Hepatic stellate cell (primary cell): ENCODE measurements around the gene GPR25.

ENCODE experiments used
- DNase-seq: peaks from one replicate; pipeline ENCODE4 v3.0.0; 2011; ENCODE audit warnings: low spot score

GPR25 gene

GRCh38 chr1:200872446-200873115, at the start of gene GPR25:
TSS of gene GPR25 (plus strand) at chr1:200872981. CDS start at chr1:200873038, 57 bp downstream.
- DNase-seq: no peak

GRCh38 chr1:200831091-200831490, 41.7 kb upstream of the GPR25 start:
- no peak for DNase-seq

GRCh38 chr1:200834383-200834782, 38.4 kb upstream of the GPR25 start:
- no peak for DNase-seq

DNA sequence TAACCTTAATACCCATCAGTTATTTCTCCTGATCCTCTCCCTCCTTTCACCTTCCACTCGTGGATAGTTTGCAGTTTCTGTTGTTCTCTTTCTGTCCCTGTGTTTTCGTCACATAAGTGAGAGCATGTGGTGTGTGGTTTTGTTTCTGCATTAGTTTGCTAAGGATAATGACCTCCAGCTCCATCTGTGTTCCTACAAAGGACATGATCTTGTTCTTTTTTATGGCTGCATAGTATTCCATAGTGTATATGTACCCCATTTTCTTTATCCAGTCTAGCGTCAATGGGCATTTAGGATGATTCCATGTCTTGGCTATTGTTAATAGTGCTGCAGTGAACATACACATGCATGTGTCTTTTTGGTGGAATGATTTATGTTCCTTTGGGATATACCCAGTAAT, 36.6 kb upstream of the GPR25 start:
- no peak for DNase-seq

- no peak for DNase-seq
Observed at GRCh38 chr1:200837931-200838571, 34.7 kb upstream of the GPR25 start.

DNA sequence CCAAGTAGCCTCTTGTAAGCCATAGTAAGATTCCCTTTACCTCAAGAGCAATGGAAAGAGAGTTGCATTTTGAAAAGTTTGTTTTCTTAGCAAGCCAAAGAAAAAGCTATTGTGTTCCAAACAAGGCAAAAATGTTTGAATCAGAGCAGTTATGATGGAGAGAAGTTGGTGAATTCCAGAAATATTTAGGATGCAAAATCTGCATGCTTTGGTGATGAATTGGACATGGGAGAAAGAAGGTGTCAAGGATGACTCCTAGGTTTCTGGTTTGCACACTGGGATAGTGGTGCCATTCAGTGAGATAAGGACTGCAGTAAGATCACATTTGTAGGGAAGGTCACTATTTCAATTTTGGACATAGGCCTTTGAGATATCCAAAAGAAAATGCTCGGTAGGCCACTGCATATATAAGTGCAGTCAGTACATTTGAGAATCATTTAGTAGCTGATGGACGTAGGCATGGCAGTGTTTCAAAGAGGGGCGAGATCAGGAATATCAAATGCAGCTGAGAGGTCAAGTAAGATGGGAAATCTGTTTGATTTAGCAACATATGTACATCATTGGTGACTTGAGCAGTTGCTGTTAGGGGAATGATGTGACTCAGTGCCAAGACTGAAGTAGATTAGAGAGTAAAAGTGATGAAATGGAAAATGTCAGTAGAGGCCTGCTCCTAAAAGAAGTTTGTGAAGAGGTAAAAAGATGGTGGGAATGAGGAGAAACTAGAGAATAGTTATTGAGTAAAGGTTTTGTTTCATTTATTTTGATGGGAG, 33.9 kb upstream of the GPR25 start:
- DNase-seq: no peak

DNA sequence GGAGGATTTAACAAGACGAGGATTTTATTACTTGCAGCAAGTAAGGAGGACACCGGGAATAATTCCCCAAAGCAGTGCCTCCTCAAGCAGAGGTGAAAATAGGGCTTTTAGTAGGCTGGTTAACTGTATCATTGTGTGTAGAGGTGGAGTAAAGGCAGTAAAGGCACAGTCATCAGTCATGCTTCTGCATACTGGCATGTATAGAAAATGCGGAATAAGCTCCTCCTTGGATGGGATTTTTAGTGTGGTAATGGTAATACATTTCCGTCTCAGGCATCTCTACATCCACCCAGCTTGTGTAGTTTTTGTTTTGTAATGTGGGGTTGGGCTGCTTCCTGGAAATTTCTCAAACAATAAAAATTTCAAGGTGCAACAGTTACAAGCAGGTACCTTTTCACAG, 27.4 kb upstream of the GPR25 start:
- no peak for DNase-seq

GRCh38 chr1:200846398-200846797, 26.4 kb upstream of the GPR25 start:
- no peak for DNase-seq

DNA sequence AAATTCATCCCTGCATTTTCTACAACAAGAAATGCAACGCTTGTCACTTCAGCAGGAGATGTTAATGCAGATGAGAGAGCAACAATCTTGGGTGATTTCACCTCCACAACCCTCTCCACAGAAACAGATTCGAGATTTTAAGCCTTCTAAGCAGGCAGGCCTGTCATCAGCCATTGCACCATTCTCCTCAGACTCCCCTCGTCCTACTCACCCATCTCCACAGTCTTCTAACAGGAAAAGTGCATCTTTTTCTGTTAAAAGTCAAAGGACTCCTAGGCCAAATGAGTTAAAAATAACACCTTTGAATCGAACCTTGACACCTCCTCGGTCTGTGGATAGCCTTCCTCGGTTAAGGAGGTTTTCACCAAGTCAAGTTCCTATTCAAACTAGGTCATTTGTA, 23.4 kb upstream of the GPR25 start:
- DNase-seq: no peak

DNA sequence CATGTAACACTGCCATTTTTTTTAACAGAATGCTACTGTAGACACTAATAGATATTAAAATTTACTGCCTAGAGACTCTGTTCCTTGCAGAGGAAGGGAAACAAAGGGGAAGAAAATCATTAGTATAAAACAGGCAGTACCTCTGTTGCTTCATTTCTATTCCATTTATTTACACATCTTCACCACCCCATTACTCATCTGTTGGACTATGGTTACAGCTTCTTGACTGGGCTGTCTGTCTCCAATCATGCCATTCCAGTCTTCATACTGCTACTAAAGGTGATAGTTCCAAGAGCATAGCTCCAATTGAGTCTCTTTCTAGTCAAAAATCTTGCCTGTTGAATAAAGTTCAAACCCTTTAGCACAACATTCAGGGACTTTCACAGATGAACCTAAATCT, 22.2 kb upstream of the GPR25 start:
- no peak for DNase-seq

- no peak for DNase-seq
Observed at GRCh38 chr1:200856716-200857357, 15.9 kb upstream of the GPR25 start.

DNA sequence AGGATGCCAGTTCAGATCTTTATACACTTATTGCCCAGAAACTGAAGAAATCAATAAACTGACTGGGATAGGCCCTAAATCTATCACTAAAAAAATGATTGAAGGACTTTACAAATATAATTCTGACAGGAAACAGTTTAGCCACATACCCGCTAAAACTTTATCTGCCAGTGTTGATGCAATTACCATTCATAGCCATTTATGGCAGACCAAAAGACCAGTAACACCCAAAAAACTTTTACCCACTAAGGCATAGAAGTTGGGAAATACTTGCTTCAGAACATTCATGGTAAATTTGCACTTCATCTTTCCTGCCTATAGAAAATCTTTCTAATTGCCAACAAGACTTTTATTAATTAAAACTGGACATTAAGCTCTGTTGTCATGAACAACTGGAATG, 15.0 kb upstream of the GPR25 start:
- DNase-seq: no peak

DNA sequence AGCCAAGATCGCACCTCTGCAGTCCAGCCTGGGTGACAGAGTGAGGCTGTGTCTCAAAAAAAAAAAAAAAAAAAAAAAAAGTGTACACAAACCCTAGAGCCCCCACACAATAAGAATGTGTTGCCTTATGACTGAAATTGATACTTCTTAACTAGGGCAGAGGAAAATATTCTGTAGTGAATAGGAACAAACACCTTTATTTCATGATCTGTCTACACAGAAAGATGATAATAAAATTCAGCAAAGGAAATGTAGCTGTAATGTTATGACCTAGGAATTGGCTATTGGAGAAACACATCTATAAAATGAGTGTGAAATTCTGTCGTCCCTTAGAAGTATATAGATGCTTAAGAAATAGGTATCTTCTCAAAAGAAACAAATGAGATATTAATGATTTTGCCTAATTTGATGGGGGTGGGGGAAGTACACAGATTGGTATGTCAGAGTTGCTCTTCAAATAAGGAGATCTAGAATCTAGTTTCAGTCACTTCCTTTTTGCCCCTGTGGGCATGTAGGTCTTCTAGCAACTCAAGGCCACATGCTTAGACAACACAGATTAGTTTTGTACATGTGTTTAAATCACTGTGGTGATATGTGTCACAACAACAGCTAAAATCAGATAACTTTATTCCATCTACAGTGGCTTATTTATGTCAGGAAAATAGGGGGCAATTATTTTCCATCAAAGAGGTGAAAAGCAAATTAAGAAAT, 10.7 kb upstream of the GPR25 start:
- no peak for DNase-seq

- DNase-seq: no peak
Observed at GRCh38 chr1:200862713-200863415, 9.9 kb upstream of the GPR25 start.

DNA sequence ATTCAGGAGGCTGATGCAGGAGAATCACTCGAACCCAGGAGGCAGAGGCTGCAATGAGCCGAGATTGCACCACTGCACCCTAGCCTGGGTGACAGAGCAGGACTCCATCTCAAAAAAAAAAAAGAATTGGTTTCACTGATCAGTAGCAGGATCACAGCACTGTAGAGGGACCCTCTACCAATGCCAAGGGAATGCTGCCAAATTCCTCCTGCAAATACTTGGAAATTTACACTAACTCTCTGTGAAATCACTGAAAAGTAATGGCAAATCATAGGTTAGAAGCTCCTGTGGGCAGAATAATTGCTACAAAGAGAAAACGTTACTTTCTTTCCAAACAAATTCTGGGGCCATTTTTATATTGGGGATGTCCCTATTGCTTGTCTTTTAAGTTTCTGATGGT, 6.7 kb upstream of the GPR25 start:
- DNase-seq: no peak

GRCh38 chr1:200866521-200866920, 6.3 kb upstream of the GPR25 start:
- DNase-seq: no peak

DNA sequence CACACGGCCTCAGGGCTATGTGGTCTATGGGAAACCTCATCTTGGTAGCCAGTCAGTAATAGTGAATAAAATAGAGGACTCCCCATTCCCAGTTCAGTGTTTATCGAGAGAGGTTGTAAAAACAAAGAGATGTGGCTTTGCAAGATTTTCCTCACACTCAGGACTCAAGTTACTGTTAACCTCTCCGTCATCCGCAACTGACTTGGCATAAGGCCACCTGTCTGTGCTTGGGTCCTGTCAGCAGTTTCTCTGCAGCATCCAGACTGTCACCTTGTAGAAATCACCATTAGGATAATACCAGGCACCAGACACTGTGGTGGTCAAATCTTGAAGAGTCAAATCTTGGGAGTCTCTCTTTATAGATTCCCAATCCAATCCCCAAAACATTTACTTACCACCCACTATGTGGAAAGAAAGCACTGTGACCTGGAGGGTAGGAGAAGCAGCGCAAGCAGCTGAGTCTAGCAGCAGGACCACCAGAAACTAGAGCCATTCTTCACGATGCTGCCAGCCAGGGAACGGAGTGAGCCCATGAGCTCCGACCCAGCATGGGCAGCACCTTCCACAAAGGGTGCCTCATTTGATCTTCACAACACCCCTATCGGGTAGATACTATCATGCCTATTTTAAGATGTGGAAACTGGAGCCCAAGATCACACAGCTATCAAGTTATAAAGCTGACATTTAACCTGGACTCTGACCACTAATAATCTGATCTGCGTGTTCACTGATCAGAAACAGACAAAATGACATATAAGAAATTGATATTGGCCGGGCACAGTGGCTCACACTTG, 5.6 kb upstream of the GPR25 start:
- no peak for DNase-seq

DNA sequence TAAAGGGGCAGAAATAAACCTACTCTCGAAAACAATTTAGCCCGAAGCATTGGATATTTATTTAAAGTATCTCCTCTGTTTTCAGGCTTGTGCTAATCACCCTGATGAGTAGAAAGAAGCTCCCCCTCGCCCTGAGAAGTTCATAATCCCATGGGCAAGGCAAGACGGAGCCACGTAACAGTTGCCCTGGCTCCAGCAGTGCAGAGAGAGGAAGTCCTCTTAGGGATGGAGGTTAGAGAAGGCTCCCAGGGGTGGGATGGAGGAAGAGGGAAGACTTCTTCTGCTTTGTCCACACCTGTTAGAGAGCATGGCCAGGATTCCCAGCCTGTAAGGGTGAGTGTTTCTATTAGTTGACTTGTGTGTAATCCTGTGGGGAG, 3.4 kb upstream of the GPR25 start:
- DNase-seq: no peak

GRCh38 chr1:200869753-200870391, 2.9 kb upstream of the GPR25 start:
- DNase-seq: no peak

GRCh38 chr1:200873116-200873670, 412 bp downstream of the GPR25 start:
- no peak for DNase-seq
